Measurements from ENCODE around the gene VDR.

- TF ChIP-seq CTCF (IDR thresholded peaks at IDR 0.05) (no peak), POLR2A (IDR thresholded peaks at IDR 0.05) (no peak)
Observed at GRCh38 chr12:47860873-47861272, 43.9 kb downstream of the VDR start.

Measured in esophagus squamous epithelium (tissue), 4 donors.